Colonic mucosa (tissue), 4 donors: Measurements from ENCODE around the gene LYPD1. TPM values are rescaled to one million over a fixed set of nuclear protein-coding genes. Genes with fewer than 3 reads are reported as not detected.
"Not testable (repeated sequence)": the region's sequence is repeated elsewhere in the genome, so short reads cannot be mapped to it uniquely, and the experiment has no call there.

ENCODE experiments used
- DNase-seq: peaks from one replicate; pipeline ENCODE4 v3.0.0-alpha.2; 2020
- H3K27ac ChIP-seq: fragments of 200-600 bp; one replicate; pipeline ENCODE4 v1.8.0; 2021
- H3K27me3 ChIP-seq: fragments of 200-600 bp; one replicate; pipeline ENCODE4 v1.8.0; 2021
- H3K36me3 ChIP-seq: fragments of 200-600 bp; one replicate; pipeline ENCODE4 v1.8.0; 2021
- H3K4me1 ChIP-seq: fragments of 200-600 bp; one replicate; pipeline ENCODE4 v1.8.0; 2021; ENCODE audit warnings: mild to moderate bottlenecking
- H3K4me3 ChIP-seq: fragments of 200-600 bp; one replicate; pipeline ENCODE4 v1.8.0; 2021
- H3K9ac ChIP-seq, 2 donors: one replicate each; pipeline ENCODE4 v1.7.0; 2013; ENCODE audit warnings: control low read depth in 2 of 2, low read depth in 2 of 2, low read length in 2 of 2
- H3K9me3 ChIP-seq: fragments of 200-600 bp; one replicate; pipeline ENCODE4 v1.8.0; 2021
- CTCF ChIP-seq: fragments of 200-600 bp; IDR thresholded peaks from one replicate; pipeline ENCODE4 v1.8.0; 2022; ENCODE audit warnings: antibody characterized with exemption, mild to moderate bottlenecking
- intact Hi-C: fragments of 100-400 bp; cut with DNase I; formaldehyde crosslinking; loops from one replicate; pipeline ENCODE4 v1.14.1; 2022
- total RNA-seq, 2 donors: library from RNA; stranded (reverse); fragmentation: NEBNext Ultra II Directional in 1 of 2; extraction: Animal tissue kit (Norgen Biotek cat#: 25700) in 1 of 2; gene quantifications; one replicate each; pipeline ENCODE4 v1.2.1, GENCODE V29; 2021
- donor health status: healthy.
- donor health status: DM: no; HTN: no; CAD: no.
- donor health status: DM: no; HTN: no; CAD: no.

LYPD1 gene
- total RNA-seq, 2 donors from 2014 or later = 0.66 TPM; not detected in 1

- Histone ChIP-seq H3K9ac (no peak overlapping the region), H3K4me1 (no peaks in the 10 kb centered on the region), H3K4me3 (no peak overlapping the region), H3K9me3 (no peaks in the 10 kb centered on the region), H3K27ac (no peak overlapping the region), H3K36me3 (no peaks in the 10 kb centered on the region), H3K27me3 (no peaks in the 10 kb centered on the region)
- DNase-seq = no peak
- intact Hi-C loops = no loop called here
- TF ChIP-seq CTCF = no peak
Measured at GRCh38 chr2:132701810-132702209, 31.8 kb upstream of the LYPD1 start.

- intact Hi-C loops, H3K4me1 ChIP-seq, H3K36me3 ChIP-seq: not testable (repeated sequence)
Measured at GRCh38 chr2:132699802-132700201, 29.8 kb upstream of the LYPD1 start.

GRCh38 chr2:132698347-132698746 lies 28.3 kb upstream of the LYPD1 start:
- H3K9me3 ChIP-seq, H3K9ac ChIP-seq, intact Hi-C loops: not testable (repeated sequence)

More at GRCh38 chr2:132699802-132700201, 29.8 kb upstream of the LYPD1 start:
- not testable (repeated sequence) for DNase-seq, H3K4me3 ChIP-seq, H3K27me3 ChIP-seq, H3K27ac ChIP-seq, H3K9ac ChIP-seq, H3K9me3 ChIP-seq

GRCh38 chr2:132697556-132698205 lies 27.7 kb upstream of the LYPD1 start:
- Histone ChIP-seq H3K27ac (no peak overlapping the region), H3K9ac (no peak overlapping the region), H3K4me1 (no peaks in the 10 kb centered on the region), H3K9me3 (no peaks in the 10 kb centered on the region), H3K4me3 (no peak overlapping the region), H3K36me3 (no peaks in the 10 kb centered on the region), H3K27me3 (no peaks in the 10 kb centered on the region)
- intact Hi-C loops = no loop called here
- DNase-seq = no peak
- TF ChIP-seq CTCF = no peak

More at GRCh38 chr2:132698347-132698746, 28.3 kb upstream of the LYPD1 start:
- not testable (repeated sequence) for H3K27ac ChIP-seq, H3K4me3 ChIP-seq, H3K4me1 ChIP-seq, DNase-seq, H3K36me3 ChIP-seq, H3K27me3 ChIP-seq

GRCh38 chr2:132692816-132693215 lies 22.8 kb upstream of the LYPD1 start:
- no peak for TF ChIP-seq CTCF
- Histone ChIP-seq H3K4me3 (no peak overlapping the region), H3K9ac (no peak overlapping the region), H3K9me3 (no peaks in the 10 kb centered on the region), H3K36me3 (no peaks in the 10 kb centered on the region), H3K27ac (no peak overlapping the region), H3K27me3 (no peaks in the 10 kb centered on the region), H3K4me1 (no peaks in the 10 kb centered on the region)
- DNase-seq = no peak
- intact Hi-C loops = no loop called here

- no peak for DNase-seq
- TF ChIP-seq CTCF = no peak
Measured at GRCh38 chr2:132691556-132691955, 21.6 kb upstream of the LYPD1 start.

More at GRCh38 chr2:132691556-132691955, 21.6 kb upstream of the LYPD1 start:
- Histone ChIP-seq H3K4me3 (no peak overlapping the region), H3K27ac (no peak overlapping the region), H3K9ac (no peak overlapping the region), H3K4me1 (no peaks in the 10 kb centered on the region), H3K27me3 (no peaks in the 10 kb centered on the region), H3K9me3 (no peaks in the 10 kb centered on the region), H3K36me3 (no peaks in the 10 kb centered on the region)
- intact Hi-C loops = no loop called here
